ENCODE measurements around the gene S100A16. TPM values are rescaled to one million over a fixed set of nuclear protein-coding genes. Genes with fewer than 3 reads are reported as not detected.
"Not testable (repeated sequence)": the region's sequence is repeated elsewhere in the genome, so short reads cannot be mapped to it uniquely, and the experiment has no call there.

Gene S100A16
- total RNA-seq, 1 donor from 2014 or later, result 1.1 TPM

DNA sequence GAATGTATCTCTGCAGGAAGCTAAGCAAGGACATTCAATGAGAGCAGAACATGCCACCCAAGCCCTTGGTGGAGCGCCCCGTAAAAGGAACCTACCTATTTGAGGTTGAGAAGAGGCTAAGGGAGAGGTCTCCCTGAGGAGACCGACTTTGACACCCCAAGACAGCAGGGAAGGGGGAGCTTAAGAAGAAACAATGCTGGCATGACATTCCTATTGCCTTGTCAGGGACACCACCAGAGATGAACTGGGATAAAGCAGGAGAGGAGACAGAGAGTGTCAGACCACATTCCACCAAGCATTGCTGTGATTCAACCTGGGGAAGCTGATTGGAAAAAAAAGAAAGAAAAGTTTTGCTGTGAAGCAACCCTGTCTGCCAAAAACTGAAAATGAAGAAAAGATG is 34.0 kb downstream of the S100A16 start:
- TF ChIP-seq, protein P1, sequence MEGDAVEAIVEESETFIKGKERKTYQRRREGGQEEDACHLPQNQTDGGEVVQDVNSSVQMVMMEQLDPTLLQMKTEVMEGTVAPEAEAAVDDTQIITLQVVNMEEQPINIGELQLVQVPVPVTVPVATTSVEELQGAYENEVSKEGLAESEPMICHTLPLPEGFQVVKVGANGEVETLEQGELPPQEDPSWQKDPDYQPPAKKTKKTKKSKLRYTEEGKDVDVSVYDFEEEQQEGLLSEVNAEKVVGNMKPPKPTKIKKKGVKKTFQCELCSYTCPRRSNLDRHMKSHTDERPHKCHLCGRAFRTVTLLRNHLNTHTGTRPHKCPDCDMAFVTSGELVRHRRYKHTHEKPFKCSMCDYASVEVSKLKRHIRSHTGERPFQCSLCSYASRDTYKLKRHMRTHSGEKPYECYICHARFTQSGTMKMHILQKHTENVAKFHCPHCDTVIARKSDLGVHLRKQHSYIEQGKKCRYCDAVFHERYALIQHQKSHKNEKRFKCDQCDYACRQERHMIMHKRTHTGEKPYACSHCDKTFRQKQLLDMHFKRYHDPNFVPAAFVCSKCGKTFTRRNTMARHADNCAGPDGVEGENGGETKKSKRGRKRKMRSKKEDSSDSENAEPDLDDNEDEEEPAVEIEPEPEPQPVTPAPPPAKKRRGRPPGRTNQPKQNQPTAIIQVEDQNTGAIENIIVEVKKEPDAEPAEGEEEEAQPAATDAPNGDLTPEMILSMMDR (IDR thresholded peaks at IDR 0.05; ENCODE audit: partially characterized antibody, unreplicated experiment), result no peak
- DNase-seq, result no peak
- no peak overlapping the region for H3K27ac Mint-ChIP-seq (ENCODE audit: unreplicated experiment)

DNA sequence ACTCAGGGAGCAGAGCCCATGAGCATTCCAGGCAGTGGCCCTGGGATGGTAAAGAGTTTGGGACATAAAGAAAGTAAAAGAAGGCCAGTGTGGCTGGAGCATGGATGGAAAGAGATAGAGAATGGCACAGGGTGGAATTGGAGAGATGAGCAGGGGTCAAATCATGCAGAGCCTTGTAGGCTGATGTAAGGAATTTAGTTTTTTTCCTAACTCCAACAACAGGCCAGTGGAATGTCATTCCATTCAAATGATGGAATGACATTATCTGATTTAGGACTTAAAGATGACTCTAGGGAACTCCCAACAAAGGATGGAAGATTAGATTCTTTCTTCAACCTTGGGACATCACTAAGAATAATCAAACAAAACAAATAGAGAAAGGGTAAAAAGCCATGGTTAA is 34.4 kb downstream of the S100A16 start:
- Mint-ChIP-seq H3K4me3 (ENCODE audit: unreplicated experiment) (no peak overlapping the region), H3K36me3 (ENCODE audit: unreplicated experiment) (no peaks in the 10 kb centered on the region), H3K4me1 (ENCODE audit: low read depth, unreplicated experiment) (peaks cover 4% of the 10 kb centered on the region), H3K27me3 (ENCODE audit: unreplicated experiment) (no peaks in the 10 kb centered on the region), H3K27ac (ENCODE audit: unreplicated experiment) (no peak overlapping the region), H3K9me3 (ENCODE audit: unreplicated experiment) (no peaks in the 10 kb centered on the region)
- TF ChIP-seq, protein P1 (IDR thresholded peaks at IDR 0.05; ENCODE audit: partially characterized antibody, unreplicated experiment), result no peak
- no peak for DNase-seq

More for the DNA sequence above, 34.0 kb downstream of the S100A16 start:
- Mint-ChIP-seq H3K4me3 (ENCODE audit: unreplicated experiment) (no peak overlapping the region), H3K4me1 (ENCODE audit: low read depth, unreplicated experiment) (peaks cover 7% of the 10 kb centered on the region), H3K27me3 (ENCODE audit: unreplicated experiment) (no peaks in the 10 kb centered on the region), H3K9me3 (ENCODE audit: unreplicated experiment) (peaks cover 1% of the 10 kb centered on the region), H3K36me3 (ENCODE audit: unreplicated experiment) (no peaks in the 10 kb centered on the region)

DNA sequence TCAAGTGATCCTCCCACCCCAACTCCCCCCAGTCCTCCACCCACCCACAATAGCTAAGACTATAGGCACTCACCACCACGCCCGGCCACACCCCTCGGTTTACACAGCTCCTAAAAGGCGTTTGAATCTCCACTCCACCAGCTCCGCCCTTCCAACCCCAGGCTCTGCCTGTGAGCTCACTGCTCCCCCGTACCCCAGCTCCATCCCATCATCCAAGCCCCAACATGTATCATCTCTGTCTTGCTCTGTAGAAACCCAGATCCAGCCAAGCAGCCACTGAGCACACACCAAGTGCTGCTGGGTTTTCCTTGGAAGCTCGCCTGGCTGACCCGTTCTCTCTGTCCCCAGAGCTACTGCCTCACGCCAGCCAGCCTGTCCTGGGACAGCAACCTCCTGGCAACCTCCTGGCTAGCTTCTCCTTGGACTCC is 35.3 kb downstream of the S100A16 start:
- H3K27ac Mint-ChIP-seq (ENCODE audit: unreplicated experiment), result no peak overlapping the region
- H3K9me3 Mint-ChIP-seq (ENCODE audit: unreplicated experiment), result no peaks in the 10 kb centered on the region

DNA sequence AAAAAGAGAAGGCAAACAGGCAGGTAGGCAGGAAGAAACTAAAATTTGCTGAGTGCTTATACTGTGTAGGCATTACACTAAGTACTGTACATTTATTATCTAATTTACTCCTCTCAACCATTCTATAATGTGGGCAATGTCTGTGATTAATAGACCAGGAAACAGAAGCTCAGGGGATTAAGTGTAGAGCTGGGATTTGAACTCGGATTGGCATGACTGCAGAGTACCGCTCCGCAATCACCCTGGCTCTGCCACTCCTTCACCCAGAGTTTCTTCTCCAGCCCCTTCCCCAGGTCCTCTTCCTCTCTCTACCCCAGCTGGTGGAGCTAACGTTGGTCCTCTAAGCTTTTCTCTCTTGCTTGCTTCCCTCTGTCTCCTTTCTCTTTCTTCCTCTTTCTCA is 35.8 kb downstream of the S100A16 start:
- no peak for DNase-seq

More for the DNA sequence above, 35.3 kb downstream of the S100A16 start:
- Mint-ChIP-seq H3K27me3 (ENCODE audit: unreplicated experiment) (no peaks in the 10 kb centered on the region), H3K4me3 (ENCODE audit: unreplicated experiment) (no peak overlapping the region), H3K36me3 (ENCODE audit: unreplicated experiment) (no peaks in the 10 kb centered on the region), H3K4me1 (ENCODE audit: low read depth, unreplicated experiment) (peaks cover 4% of the 10 kb centered on the region)
- TF ChIP-seq, protein P1 (IDR thresholded peaks at IDR 0.05; ENCODE audit: partially characterized antibody, unreplicated experiment), result no peak
- no peak for DNase-seq

DNA sequence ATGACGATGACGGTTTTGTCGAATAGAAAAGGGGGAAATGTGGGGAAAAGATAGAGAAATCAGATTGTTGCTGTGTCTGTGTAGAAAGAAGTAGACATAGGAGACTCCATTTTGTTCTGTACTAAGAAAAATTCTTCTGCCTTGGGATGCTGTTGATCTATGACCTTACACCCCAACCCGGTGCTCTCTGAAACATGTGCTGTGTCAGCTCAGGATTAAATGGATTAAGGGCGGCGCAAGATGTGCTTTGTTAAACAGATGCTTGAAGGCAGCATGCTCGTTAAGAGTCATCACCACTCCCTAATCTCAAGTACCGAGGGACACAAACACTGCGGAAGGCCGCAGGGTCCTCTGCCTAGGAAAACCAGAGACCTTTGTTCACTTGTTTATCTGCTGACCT is 37.4 kb downstream of the S100A16 start:
- H3K36me3 Mint-ChIP-seq (ENCODE audit: unreplicated experiment); H3K27ac Mint-ChIP-seq (ENCODE audit: unreplicated experiment); H3K27me3 Mint-ChIP-seq (ENCODE audit: unreplicated experiment); H3K4me3 Mint-ChIP-seq (ENCODE audit: unreplicated experiment); H3K9me3 Mint-ChIP-seq (ENCODE audit: unreplicated experiment); H3K4me1 Mint-ChIP-seq (ENCODE audit: low read depth, unreplicated experiment); DNase-seq: not testable (repeated sequence)

More for the DNA sequence above, 35.8 kb downstream of the S100A16 start:
- Mint-ChIP-seq H3K27me3 (ENCODE audit: unreplicated experiment) (no peaks in the 10 kb centered on the region), H3K36me3 (ENCODE audit: unreplicated experiment) (no peaks in the 10 kb centered on the region), H3K4me3 (ENCODE audit: unreplicated experiment) (no peak overlapping the region), H3K4me1 (ENCODE audit: low read depth, unreplicated experiment) (peaks cover 4% of the 10 kb centered on the region), H3K27ac (ENCODE audit: unreplicated experiment) (no peak overlapping the region), H3K9me3 (ENCODE audit: unreplicated experiment) (no peaks in the 10 kb centered on the region)
- TF ChIP-seq, protein P1 (IDR thresholded peaks at IDR 0.05; ENCODE audit: partially characterized antibody, unreplicated experiment), result no peak

DNA sequence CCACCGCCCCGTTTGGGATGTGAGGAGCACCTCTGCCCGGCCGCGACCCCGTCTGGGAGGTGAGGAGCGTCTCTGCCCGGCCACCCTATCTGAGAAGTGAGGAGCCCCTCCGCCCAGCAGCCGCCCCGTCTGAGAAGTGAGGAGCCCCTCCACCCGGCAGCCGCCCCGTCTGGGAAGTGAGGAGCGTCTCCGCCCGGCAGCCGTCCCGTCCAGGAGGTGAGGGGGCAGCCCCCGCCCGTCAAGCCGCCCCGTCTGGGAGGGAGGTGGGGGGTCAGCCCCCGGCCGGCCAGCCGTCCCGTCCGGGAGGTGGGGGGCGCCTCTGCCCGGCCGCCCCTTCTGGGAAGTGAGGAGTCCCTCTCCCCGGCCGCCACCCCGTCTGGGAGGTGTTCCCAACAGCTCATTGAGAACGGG is 37.9 kb downstream of the S100A16 start:
- H3K4me1 Mint-ChIP-seq (ENCODE audit: low read depth, unreplicated experiment); H3K9me3 Mint-ChIP-seq (ENCODE audit: unreplicated experiment); H3K27ac Mint-ChIP-seq (ENCODE audit: unreplicated experiment); H3K4me3 Mint-ChIP-seq (ENCODE audit: unreplicated experiment); H3K27me3 Mint-ChIP-seq (ENCODE audit: unreplicated experiment); H3K36me3 Mint-ChIP-seq (ENCODE audit: unreplicated experiment); DNase-seq: not testable (repeated sequence)

All from glutamatergic neuron (in vitro differentiated cells).